HG02981 (cell line): ENCODE data around the gene SMPD1.
"Not testable (repeated sequence)": the region's sequence is repeated elsewhere in the genome, so short reads cannot be mapped to it uniquely, and the experiment has no call there.

Source experiments
- ATAC-seq: cut with Tn5 transposase; IDR thresholded peaks from one replicate; pipeline ENCODE4 v1.9.1; 2021; ENCODE audit warnings: mild to moderate bottlenecking, moderate library complexity; ENCODE audit not compliant: unreplicated experiment

The SMPD1 gene

GRCh38 chr11:6387811-6388599 lies 2.3 kb upstream of the SMPD1 start:
- no peak for ATAC-seq

GRCh38 chr11:6388748-6389147 lies 1.5 kb upstream of the SMPD1 start:
- no peak for ATAC-seq

GRCh38 chr11:6390718-6391469 lies 620 bp downstream of the SMPD1 start:
- no peak for ATAC-seq

- no peak for ATAC-seq
Measured at GRCh38 chr11:6391537-6392134, 1.4 kb downstream of the SMPD1 start.

- not testable (repeated sequence) for ATAC-seq
Measured at GRCh38 chr11:6392251-6392650, 2.0 kb downstream of the SMPD1 start.

- no peak for ATAC-seq
Measured at GRCh38 chr11:6393989-6394670, 3.9 kb downstream of the SMPD1 start.

- no peak for ATAC-seq
Measured at GRCh38 chr11:6395470-6396060, 5.3 kb downstream of the SMPD1 start.

GRCh38 chr11:6397156-6397555 lies 6.9 kb downstream of the SMPD1 start:
- ATAC-seq, result no peak

- ATAC-seq, result no peak
Measured at GRCh38 chr11:6397636-6398035, 7.4 kb downstream of the SMPD1 start.

GRCh38 chr11:6400431-6401345 lies 10.4 kb downstream of the SMPD1 start:
- no peak for ATAC-seq

GRCh38 chr11:6401464-6401863 lies 11.2 kb downstream of the SMPD1 start:
- no peak for ATAC-seq

- peak; percentile 33 for ATAC-seq
Measured at GRCh38 chr11:6402061-6402470, 11.8 kb downstream of the SMPD1 start.

- peak; percentile 85 for ATAC-seq
Measured at GRCh38 chr11:6402561-6402981, 12.3 kb downstream of the SMPD1 start.

- no peak for ATAC-seq
Measured at GRCh38 chr11:6403539-6403938, 13.3 kb downstream of the SMPD1 start.

- ATAC-seq, result no peak
Measured at GRCh38 chr11:6404342-6405051, 14.2 kb downstream of the SMPD1 start.

GRCh38 chr11:6405052-6405667 lies 14.9 kb downstream of the SMPD1 start:
- no peak for ATAC-seq

- no peak for ATAC-seq
Measured at GRCh38 chr11:6405846-6406245, 15.6 kb downstream of the SMPD1 start.

GRCh38 chr11:6406370-6406769 lies 16.1 kb downstream of the SMPD1 start:
- no peak for ATAC-seq
